Esophagus muscularis mucosa (tissue), 4 donors: ENCODE data around the gene SH3BP2.
A peak's percentile ranks its signal among the peaks of the same experiment; 100 is the strongest.

ENCODE experiments used
- EP300 ChIP-seq: sonication (generic); formaldehyde crosslinking; IDR thresholded peaks from one replicate; pipeline ENCODE4 v1.6.1; 2017; ENCODE audit warnings: antibody characterized with exemption
- POLR2A ChIP-seq: fragments of 450-650 bp; IDR thresholded peaks from one replicate; pipeline ENCODE4 v1.6.1; 2017; ENCODE audit warnings: antibody characterized with exemption, moderate library complexity, mild to moderate bottlenecking, low read depth
- POLR2AphosphoS5 ChIP-seq, 2 donors: sonication (generic); formaldehyde crosslinking; IDR thresholded peaks; one replicate each; pipeline ENCODE4 v1.6.1; 2017; ENCODE audit warnings: antibody characterized with exemption in 2 of 2
- TF ChIP-seq, protein P1 (sequence below), 3 experiments: fragments of 200-600 bp in 2 of 3; fragments of 450-650 bp in 1 of 3; sonication (generic) in 2 of 3; IDR thresholded peaks; one replicate each; pipeline ENCODE4 v1.5.1; 2017 to 2019; ENCODE audit warnings: antibody characterized with exemption in 3 of 3, mild to moderate bottlenecking in 2 of 3, moderate library complexity in 1 of 3

DNA sequence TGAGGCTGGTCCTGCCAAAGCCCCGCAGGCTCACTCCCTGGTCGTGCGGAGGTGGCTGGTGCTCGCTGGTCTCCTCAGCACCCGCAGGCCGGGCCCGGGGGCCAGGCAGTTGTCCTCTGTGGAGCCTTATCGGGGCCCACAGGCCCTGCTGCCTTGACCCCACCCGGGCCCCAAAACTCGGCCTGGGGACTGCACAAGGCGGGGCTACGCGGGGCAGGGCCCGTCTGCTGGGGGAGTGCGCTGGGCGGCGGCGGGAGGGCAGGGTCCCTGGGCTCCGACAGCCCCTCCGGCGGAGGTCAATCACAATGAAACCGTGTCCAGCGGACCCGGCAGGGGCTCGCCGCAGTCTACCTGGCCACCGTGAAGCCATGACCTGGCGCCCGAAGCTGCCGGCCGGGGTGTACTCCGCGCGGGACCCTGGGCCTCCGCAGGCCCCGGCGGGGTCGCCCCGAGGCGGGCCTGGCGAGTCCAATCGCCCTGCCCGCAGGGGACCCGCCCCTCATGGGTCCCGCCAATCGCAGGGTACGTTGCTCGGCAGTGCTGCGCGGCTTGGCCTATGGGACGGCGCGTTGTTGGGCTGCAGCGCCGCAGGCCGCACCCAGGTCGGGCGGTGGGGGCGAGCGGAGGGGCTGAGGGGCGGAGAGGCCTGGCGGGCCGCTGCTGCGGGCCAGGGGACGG is 50.5 kb downstream of the SH3BP2 start, which contains the start of gene ADD1:
- TF ChIP-seq, protein P1, sequence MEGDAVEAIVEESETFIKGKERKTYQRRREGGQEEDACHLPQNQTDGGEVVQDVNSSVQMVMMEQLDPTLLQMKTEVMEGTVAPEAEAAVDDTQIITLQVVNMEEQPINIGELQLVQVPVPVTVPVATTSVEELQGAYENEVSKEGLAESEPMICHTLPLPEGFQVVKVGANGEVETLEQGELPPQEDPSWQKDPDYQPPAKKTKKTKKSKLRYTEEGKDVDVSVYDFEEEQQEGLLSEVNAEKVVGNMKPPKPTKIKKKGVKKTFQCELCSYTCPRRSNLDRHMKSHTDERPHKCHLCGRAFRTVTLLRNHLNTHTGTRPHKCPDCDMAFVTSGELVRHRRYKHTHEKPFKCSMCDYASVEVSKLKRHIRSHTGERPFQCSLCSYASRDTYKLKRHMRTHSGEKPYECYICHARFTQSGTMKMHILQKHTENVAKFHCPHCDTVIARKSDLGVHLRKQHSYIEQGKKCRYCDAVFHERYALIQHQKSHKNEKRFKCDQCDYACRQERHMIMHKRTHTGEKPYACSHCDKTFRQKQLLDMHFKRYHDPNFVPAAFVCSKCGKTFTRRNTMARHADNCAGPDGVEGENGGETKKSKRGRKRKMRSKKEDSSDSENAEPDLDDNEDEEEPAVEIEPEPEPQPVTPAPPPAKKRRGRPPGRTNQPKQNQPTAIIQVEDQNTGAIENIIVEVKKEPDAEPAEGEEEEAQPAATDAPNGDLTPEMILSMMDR (IDR thresholded peaks at IDR 0.05): peak in 1 of 3 experiments; percentile 15
- TF ChIP-seq POLR2A (peak; percentile 79), EP300 (peak; percentile 11), POLR2AphosphoS5 (IDR thresholded peaks at IDR 0.05) (peak; percentile 86 to 94)
